HCEC 1CT (cell line): Measurements from ENCODE around the gene CALD1.

Experiments used
- DNase-seq: peaks from one replicate; pipeline ENCODE4 v3.0.0-alpha.2; 2017

The CALD1 gene

DNA sequence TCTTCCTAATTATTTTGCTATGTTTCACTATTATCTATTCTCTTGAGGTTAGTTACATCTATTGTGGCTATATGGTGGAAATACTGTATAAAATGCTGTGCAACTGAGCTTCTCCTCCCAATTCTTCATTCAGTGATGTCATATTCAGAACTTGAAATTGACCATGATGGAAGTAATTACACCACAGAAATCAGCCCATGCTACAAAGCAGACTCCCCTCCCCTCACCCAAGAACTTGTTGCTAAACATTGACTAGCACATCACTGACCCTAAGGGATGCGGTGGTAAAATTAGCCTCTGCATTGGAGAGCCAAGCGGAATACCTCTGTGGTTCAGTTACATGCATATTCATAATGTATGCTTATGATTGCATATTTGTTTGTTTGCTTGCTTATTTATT, 8.8 kb downstream of the CALD1 start:
- DNase-seq, result peak; percentile 0

DNA sequence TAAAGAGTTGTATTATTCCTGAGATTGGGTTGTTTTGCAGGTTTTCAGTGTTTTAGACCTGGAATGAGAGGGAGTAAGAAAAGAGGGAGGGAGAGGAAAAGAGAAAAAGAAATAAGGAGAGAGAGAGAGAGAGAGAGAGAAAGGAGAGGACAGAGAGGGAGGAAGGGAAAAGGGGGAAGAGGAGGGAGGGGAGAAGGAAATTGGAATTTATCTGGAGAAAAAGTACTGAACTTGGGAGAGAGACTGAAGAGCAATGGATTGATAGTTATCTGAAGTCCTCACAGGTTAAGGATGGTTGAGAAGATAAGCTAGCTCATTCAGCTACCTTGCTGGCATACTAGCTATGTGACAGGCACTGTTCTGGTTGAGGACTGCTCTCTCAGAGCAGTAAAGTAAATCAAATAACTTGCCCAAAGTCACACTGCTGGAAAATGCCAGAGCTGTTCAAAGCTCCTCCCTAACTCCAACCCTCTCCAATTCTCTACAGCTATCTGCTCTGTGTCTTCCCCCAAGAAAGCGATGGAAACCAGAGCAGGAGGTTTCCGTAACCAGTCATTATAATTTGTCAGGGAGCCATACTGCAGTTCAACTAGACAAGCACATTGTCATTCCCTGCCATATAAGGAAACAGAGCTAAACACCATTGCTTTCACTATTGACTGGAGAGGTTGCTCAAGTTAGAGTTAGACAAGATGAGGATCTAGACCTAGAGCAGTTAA, 10.7 kb downstream of the CALD1 start:
- peak; percentile 64 for DNase-seq

- DNase-seq, result peak; percentile 66
Observed at GRCh38 chr7:134792968-134793367, 13.5 kb downstream of the CALD1 start.

- no peak for DNase-seq
Observed at GRCh38 chr7:134795231-134795630, 15.8 kb downstream of the CALD1 start.

DNA sequence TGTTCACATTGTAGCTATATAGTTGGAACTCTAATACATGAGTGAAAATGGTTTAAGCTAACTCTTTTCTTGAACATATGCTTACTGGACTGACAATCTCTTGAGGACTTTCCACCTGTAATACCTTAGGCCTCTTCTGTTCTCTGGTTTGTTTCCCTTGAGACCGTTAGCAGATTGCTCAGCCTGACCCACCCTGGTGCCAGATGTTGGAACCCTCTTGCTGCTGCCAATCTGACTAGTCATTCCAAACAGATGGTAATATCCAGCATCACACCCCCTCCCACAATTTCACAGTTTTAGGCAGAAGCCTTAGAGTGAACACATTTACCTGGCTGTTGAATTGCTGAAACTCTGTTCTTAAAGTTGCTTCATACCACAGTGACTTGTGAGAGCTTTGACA, 18.7 kb downstream of the CALD1 start:
- no peak for DNase-seq

- no peak for DNase-seq
Observed at GRCh38 chr7:134799377-134799776, 19.9 kb downstream of the CALD1 start.

- DNase-seq, result no peak
Observed at GRCh38 chr7:134802762-134803161, 23.3 kb downstream of the CALD1 start.

DNA sequence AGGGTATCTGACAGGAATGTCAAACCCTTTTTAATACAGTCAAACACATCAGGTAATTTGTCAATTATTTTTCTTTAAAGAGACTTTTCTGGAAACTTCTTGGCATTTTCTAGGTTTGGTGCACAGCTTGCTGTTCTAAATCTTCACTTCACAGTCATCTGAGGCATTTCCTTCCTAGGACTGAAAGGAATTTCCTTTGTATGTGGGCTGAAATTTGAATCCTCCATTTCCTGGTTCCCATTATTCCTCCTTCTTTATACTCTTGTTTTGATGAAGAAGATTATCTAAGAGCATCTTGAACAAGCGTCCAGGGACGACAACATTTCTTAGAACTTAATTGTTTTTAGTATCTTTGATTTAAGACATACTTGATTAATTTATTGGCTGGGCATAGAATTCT, 24.9 kb downstream of the CALD1 start:
- peak; percentile 79 for DNase-seq

DNA sequence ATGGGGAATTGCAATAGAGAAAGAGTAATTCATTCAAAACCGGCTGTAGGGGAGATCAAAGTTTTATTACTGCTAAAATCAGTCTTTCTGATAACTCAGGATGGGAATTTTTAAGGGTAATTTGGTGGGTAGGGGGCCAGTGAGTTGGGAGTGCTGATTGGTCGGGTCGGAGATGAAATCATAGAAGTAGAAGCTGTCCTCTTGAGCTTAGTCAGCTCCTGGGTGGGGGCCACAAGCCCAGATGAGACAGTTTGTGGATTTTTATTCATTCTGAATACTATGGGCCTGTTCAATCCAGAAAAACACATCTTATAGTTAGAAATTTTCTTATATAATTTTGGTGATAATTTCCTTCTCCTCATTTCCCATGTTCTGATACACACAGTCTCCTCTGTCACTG, 25.4 kb downstream of the CALD1 start:
- no peak for DNase-seq

DNA sequence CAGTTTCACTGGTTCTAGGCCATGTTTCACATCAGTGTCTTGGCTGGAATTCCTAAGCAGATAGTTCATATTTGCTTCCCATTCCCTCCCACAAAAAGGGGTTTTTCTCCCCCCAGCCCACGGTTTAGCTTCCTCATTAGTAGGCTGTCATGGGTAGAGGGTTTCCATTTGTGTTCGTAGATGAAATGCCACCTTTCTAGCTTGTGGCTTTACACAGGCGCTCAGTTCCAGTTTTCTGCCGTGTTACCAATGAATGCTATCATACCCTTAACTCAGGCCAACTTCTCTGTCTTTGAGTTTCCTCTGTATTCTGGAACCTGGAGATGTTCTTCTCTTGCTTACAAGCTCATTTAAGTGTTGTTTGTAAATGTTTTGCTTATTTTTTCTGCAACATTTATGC, 26.8 kb downstream of the CALD1 start:
- no peak for DNase-seq

- no peak for DNase-seq
Observed at GRCh38 chr7:134809616-134810015, 30.2 kb downstream of the CALD1 start.

- DNase-seq, result peak; percentile 69
Observed at GRCh38 chr7:134811765-134812164, 32.3 kb downstream of the CALD1 start.

- DNase-seq, result peak; percentile 77
Observed at GRCh38 chr7:134813663-134814396, 34.4 kb downstream of the CALD1 start.

- no peak for DNase-seq
Observed at GRCh38 chr7:134814730-134815364, 35.4 kb downstream of the CALD1 start.

DNA sequence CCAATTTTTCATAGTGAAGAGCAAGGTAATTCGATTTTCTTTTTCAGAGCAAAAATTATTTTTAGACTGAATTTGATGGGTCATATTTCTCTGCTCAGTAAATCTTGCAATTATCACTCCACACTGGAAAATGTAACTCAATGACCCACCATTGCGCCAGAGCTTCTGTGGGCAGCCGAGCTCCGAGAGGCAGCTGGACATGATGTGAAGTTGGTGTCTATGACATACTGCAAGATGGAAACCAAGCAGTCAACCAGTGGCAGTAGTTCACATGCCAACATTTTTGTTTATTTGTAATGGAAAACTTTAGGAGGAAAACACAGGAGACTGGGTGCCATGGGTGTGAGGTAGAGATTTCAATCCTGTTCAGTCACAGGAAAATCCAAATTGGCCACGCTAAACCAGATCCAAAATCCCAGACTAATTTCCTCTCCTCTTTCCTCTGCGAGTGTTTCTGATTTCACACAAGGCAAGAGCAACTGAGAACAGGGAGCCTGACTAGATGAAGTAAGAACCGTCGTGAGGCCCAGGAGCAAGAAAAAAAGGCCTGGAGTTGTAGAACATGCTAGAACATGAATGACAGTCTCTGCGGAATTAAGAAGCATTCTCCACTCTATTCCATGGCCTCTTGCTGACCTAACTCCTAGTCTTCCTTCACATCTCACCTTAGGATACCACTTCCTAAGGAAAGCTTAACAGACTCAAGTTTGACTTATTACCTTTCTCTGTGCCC, 39.3 kb downstream of the CALD1 start:
- no peak for DNase-seq

DNA sequence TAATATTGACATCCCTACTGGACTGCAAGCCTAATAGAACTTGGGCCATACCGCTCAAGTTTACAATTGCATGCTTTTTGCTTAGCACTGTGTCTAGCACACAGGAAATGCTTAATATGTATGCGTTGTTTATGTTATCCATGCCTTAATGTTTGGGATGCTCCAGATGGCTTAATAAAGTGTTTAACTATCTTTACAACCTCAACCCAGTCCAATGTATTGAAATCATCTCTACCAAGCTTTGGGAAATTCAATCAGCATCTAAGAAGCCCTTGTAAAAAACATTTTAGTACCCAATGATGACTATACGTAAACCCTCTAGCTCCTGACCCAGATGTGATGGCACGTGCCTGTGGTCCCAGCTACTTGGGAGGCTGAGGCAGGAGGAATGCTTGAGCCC, 40.0 kb downstream of the CALD1 start:
- DNase-seq, result no peak

GRCh38 chr7:134820295-134820694, 40.9 kb downstream of the CALD1 start:
- DNase-seq, result no peak

DNA sequence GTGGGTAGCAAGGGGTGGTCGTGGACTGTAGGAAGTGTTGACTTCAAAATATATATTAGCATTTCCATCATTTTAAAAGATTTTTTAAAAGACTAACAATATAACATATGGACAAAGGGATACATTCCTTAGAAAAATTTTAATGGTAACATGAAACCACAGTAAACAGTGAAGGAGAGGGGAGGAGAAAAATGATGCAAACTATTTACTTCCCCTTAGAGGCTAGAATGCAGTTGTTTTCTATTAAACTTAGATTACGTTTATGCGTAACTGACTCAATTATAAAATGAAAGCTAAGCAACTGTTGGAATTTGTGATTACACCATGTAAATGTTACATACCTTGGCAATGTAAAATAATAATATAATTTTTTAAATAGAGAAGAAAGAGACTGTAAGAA, 41.3 kb downstream of the CALD1 start:
- no peak for DNase-seq

GRCh38 chr7:134823400-134823799, 44.0 kb downstream of the CALD1 start:
- DNase-seq, result peak; percentile 72

- no peak for DNase-seq
Observed at GRCh38 chr7:134825666-134826065, 46.2 kb downstream of the CALD1 start.

GRCh38 chr7:134826105-134826504, 46.7 kb downstream of the CALD1 start:
- DNase-seq, result peak; percentile 79

- DNase-seq, result no peak
Observed at GRCh38 chr7:134827436-134827835, 48.0 kb downstream of the CALD1 start.

DNA sequence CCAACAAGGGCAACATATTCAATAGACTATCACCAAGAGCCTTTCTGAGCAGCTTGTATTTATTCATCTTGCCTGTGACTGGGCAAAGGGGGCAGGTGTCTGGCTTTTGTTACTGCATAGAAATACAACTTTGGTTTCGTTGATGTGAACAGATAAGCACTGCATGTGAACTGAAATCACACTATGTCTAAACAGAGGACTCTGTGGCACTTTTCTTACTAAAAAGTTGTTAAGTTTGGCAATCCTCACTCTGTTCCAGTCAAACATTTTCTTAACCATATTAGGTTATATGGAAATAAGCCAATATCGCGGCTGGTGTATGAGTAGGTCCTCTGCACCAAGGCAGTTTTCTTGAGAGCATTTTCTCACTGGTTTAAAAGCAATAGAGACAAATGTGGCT, 48.5 kb downstream of the CALD1 start:
- DNase-seq, result peak; percentile 87
